Epithelial cell of esophagus (primary cell): ENCODE results near the gene TRAF6.

Experiments
- DNase-seq: peaks from one replicate; pipeline ENCODE4 v3.0.0; 2010; ENCODE audit warnings: low read depth
- H3K4me3 ChIP-seq: 2 replicates; pipeline ENCODE4 v1.5.1; 2011; ENCODE audit warnings: mild to moderate bottlenecking, low read length, control low read depth
- TF ChIP-seq, protein P1 (sequence below): IDR thresholded peaks from 2 replicates; pipeline ENCODE4 v1.5.1; 2011; ENCODE audit warnings: low read depth, mild to moderate bottlenecking, low read length, control low read depth, inconsistent platforms; ENCODE audit not compliant: insufficient read depth; ENCODE audit errors: missing control alignments

Gene TRAF6

DNA sequence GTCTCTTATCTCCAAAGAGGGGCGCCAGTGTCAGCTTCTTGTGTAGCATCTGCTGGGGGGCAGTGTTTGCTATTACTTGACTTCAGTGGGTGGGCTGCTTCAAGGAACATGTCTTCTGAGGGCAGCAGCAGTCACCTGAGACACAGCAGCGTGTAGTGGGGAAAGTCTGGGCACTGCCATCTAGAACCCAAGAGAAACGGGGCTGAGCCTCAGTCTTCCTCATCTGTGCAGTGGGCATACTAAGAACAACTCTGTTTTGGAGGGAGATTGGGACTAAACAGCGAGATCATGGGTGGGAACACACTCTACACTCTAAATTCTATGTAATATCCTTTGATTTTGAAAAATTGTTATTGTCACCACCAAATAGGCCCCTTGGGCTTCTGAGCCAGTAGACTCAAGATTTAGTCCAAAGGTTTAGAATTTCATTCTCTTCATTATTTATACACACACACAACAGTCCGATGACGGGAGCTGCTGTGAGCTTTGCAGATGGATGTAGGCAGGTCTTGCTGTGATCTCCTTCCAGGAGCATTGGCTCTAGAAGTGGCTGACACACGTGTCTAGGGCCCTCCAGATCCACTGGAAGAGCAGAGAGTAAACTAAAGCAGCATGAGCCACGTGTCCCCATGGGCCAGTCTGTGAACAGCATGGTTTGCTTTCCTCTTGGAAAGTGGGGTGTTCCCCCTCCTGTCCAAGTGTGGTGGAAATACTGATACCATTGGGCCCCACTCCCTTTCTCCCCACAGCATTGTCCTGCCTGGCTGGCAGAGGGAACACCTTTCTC lies 51.8 kb downstream of the TRAF6 start:
- no peak overlapping the region for H3K4me3 ChIP-seq
- DNase-seq = no peak
- TF ChIP-seq, protein P1, sequence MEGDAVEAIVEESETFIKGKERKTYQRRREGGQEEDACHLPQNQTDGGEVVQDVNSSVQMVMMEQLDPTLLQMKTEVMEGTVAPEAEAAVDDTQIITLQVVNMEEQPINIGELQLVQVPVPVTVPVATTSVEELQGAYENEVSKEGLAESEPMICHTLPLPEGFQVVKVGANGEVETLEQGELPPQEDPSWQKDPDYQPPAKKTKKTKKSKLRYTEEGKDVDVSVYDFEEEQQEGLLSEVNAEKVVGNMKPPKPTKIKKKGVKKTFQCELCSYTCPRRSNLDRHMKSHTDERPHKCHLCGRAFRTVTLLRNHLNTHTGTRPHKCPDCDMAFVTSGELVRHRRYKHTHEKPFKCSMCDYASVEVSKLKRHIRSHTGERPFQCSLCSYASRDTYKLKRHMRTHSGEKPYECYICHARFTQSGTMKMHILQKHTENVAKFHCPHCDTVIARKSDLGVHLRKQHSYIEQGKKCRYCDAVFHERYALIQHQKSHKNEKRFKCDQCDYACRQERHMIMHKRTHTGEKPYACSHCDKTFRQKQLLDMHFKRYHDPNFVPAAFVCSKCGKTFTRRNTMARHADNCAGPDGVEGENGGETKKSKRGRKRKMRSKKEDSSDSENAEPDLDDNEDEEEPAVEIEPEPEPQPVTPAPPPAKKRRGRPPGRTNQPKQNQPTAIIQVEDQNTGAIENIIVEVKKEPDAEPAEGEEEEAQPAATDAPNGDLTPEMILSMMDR = no peak

DNA sequence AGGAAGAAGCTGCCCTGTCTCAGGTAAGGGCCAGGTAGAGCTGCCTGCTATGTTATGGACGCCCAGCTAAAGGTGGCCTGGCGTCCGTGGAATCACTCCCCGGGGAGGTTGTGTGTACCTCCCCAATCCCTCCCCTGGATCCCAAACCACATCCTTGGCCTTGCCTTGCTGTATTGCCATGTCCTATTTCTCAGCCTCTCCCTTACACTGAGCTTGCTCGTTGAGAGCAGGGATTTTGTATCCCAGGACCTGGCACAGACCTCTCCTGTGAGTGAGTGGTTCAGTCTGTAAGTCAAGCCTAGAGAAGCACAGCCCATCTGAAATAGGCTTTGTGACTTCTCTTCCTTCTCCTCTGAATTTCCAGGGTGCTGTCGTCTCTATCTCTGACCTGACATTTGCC lies 53.9 kb downstream of the TRAF6 start:
- TF ChIP-seq, protein P1 = no peak
- no peak for DNase-seq
- H3K4me3 ChIP-seq = no peak overlapping the region

DNA sequence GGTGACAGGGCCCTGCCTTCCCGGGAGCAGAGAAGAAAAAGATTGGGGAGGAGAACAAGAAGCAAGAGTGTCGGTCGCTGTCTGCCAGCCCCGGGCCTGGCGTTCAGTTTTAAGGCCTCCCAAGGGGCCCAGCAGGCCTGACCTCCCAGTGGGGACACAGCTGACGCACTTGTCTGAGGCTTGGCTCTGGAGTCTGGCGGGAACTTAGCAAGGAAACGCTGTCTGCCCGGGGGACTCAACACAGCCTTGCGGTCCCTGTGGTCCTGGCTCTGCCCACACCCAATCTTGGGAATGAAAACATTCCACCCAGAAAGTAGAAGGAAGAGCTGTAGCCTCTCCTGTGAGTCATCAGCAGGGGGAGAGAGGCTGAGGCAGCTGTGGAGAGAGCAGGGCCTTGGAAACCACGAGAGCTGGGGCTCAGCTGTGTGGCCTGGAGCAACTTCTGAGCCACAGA lies 54.4 kb downstream of the TRAF6 start:
- DNase-seq = peak; percentile 88

DNA sequence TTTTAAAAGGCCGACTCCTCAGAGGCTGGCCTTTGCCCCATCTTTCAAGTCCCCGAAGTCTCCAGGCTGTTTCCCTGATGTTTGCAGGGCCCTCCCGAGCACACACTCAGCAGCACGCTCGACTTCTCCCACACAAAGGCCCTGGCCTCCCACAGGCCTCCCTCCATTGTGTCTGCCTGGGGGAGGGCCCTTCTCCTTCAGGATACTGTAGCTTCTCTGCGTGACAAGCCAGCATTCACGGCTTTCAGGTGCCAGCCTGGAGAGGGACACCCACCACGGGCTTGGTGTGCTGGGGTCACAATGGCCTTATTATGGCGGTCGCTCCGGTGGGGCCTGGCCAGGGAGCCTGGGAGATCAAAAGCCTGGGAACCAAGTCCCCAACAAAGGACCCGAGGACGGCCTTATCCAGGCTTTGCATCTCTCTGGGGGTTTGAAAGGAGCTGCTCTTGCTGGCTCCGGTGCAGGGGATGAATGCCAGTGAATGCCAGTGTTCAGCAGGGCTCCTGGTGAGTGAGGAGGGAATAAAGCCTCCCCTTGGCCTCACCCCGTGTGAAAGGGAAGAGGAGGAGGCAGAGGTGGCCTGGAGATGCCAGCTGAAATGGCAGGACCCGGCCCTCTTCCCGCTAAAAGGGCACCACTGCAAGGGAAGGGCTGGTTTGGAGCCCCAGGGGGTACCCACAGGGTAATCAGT lies 55.0 kb downstream of the TRAF6 start:
- TF ChIP-seq, protein P1 = no peak
- DNase-seq = no peak
- no peak overlapping the region for H3K4me3 ChIP-seq

More for the DNA sequence above, 54.4 kb downstream of the TRAF6 start:
- no peak overlapping the region for H3K4me3 ChIP-seq
- TF ChIP-seq, protein P1 = no peak

DNA sequence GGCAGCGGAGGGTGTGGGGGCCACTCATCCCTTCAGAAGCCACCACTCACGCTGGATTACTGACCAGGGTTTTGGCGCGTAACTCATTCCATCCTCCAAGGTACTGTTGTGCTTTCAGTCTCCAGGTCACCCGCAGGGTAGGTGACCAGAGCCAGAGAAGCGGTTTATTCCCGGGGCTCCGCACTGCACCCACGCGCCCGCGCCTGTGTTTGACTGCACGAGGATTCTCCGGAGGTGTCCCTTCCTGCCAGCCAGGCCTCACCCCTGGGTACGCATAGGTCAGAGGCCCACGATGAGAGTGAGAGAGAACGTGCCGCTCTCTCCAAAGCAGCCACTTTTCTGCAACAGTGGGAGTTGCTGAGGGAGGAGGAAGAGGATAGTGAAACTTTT lies 55.5 kb downstream of the TRAF6 start:
- DNase-seq = no peak

DNA sequence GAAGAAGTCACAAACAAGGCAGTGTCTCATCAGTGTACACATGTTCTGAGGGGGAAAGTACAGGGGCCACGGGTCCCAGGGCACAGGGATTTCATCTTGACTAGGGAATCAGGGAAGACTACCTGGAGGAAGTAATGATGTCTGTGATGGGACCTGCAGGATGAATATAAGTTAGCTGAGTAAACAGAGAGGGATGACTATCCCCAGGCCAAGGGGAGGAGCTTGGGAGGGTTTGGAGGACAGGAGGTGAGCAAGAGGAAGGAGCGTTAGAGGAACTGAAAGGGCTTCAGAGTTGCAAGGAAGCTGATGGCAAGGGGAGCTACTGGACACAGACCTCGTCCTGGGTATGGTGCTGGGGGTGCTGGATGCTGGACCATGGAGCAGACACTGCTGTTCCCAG lies 56.4 kb downstream of the TRAF6 start:
- DNase-seq = peak; percentile 84
- TF ChIP-seq, protein P1 = no peak
- H3K4me3 ChIP-seq = no peak overlapping the region

More for the DNA sequence above, 55.5 kb downstream of the TRAF6 start:
- TF ChIP-seq, protein P1 = no peak
- H3K4me3 ChIP-seq = no peak overlapping the region
